K562 (cell line): ENCODE results near the gene SLC6A8. TPM values are rescaled to one million over a fixed set of nuclear protein-coding genes. Genes with fewer than 3 reads are reported as not detected.
A peak's percentile ranks its signal among the peaks of the same experiment; 100 is the strongest.

Experiments
- CBX8 ChIP-seq: fragments of 200-600 bp; sonication (generic); IDR thresholded peaks from 2 replicates; pipeline ENCODE4 v1.6.1; 2012; ENCODE audit warnings: borderline replicate concordance, mixed run types, low read depth, mild to moderate bottlenecking, moderate library complexity, mixed read lengths, low read length, control low read depth, inconsistent platforms; ENCODE audit not compliant: poor library complexity, severe bottlenecking; ENCODE audit errors: extremely low read depth
- CTCF ChIP-seq, 3 experiments: IDR thresholded peaks in 2 of 3; conservative IDR thresholded peaks in 1 of 3; 2 replicates each; pipeline ENCODE4 v1.5.1; 2011 to 2012; ENCODE audit warnings: low read length in 3 of 3, mild to moderate bottlenecking in 3 of 3, control low read depth in 2 of 3, improper control_type of control experiment in 1 of 3, inconsistent platforms in 1 of 3, low read depth in 1 of 3, mixed read lengths in 1 of 3, moderate library complexity in 1 of 3; ENCODE audit not compliant: insufficient read depth in 2 of 3
- JUND ChIP-seq, 2 experiments: IDR thresholded peaks; 2 replicates in 1 of 2; 3 replicates in 1 of 2; pipeline ENCODE4 v1.6.1; 2011; ENCODE audit warnings: borderline replicate concordance in 2 of 2, low read depth in 2 of 2, low read length in 2 of 2, improper control_type of control experiment in 1 of 2, missing biosample characterization in 1 of 2, missing genetic modification characterization in 1 of 2, missing genetic modification reagents in 1 of 2
- NR2C2 ChIP-seq, 2 experiments: fragments of 200-800 bp in 1 of 2; sonication (Bioruptor generic) in 1 of 2; sonication (generic) in 1 of 2; formaldehyde crosslinking in 1 of 2; IDR thresholded peaks; 2 replicates each; pipeline versions ENCODE4 v1.6.1 to v1.8.0; 2016 to 2022; ENCODE audit warnings: mild to moderate bottlenecking in 1 of 2, missing compliant biosample characterization in 1 of 2, missing genetic modification characterization in 1 of 2, missing genetic modification reagents in 1 of 2
- RBM22 ChIP-seq: fragments of 200-400 bp; formaldehyde crosslinking; IDR thresholded peaks from 2 replicates; pipeline ENCODE4 v1.6.1; 2018; ENCODE audit warnings: low read length, low read depth; ENCODE audit not compliant: poor library complexity, severe bottlenecking
- SMC3 ChIP-seq: conservative IDR thresholded peaks from 2 replicates; pipeline ENCODE4 v1.6.1; 2011; ENCODE audit warnings: low read depth, low read length, improper control_type of control experiment; ENCODE audit not compliant: insufficient read depth
- TCF7 ChIP-seq: sonication (generic); IDR thresholded peaks from 2 replicates; pipeline ENCODE4 v1.6.1; 2016; ENCODE audit warnings: antibody characterized with exemption, borderline replicate concordance
- UBTF ChIP-seq, 2 experiments: IDR thresholded peaks; 2 replicates each; pipeline ENCODE4 v1.6.1; 2012; ENCODE audit warnings: improper control_type of control experiment in 2 of 2, low read depth in 2 of 2, low read length in 2 of 2, borderline replicate concordance in 1 of 2
- ZFP91 ChIP-seq: sonication (generic); formaldehyde crosslinking; IDR thresholded peaks from 2 replicates; pipeline ENCODE4 v1.8.0; 2022; ENCODE audit warnings: mild to moderate bottlenecking, missing genetic modification reagents
- ZHX1 ChIP-seq: fragments of 150-350 bp; conservative IDR thresholded peaks from 2 replicates; pipeline ENCODE4 v1.6.1; 2014; ENCODE audit warnings: low read length
- ZKSCAN8 ChIP-seq: fragments of 200-800 bp; sonication (Bioruptor generic); IDR thresholded peaks from 2 replicates; pipeline ENCODE4 v1.6.1; 2016; ENCODE audit warnings: missing genetic modification characterization, missing compliant biosample characterization
- polyA plus RNA-seq, 8 experiments: library from polyadenylated mRNA; depleted of rRNA in 4 of 8; stranded (reverse) in 5 of 8; unstranded in 3 of 8; fragments of >200 nt; fragmentation: Nextera tagmentation in 2 of 8; fragmentation: Illumina TruSeq in 1 of 8; extraction: Ambion mirVana in 2 of 8; extraction: Trizol in 1 of 8; gene quantifications; 2 replicates each; pipeline versions ENCODE4 v1.2.1 to v1.2.3, GENCODE V29; 2011 to 2014; ENCODE audit warnings: inconsistent platforms in 1 of 8, missing spikeins in 1 of 8
- total RNA-seq, 7 experiments: library from RNA; depleted of rRNA in 6 of 7; stranded (reverse); fragments of >200 nt in 6 of 7; fragmentation: Illumina TruSeq in 2 of 7; extraction: Trizol in 2 of 7; gene quantifications; 2 replicates each; pipeline versions ENCODE4 v1.2.1 to v1.2.3, GENCODE V29; 2011 to 2021; ENCODE audit warnings: low replicate concordance in 1 of 7
- TF ChIP-seq, protein P1 (sequence below): IDR thresholded peaks from 2 replicates; pipeline ENCODE4 v1.6.1; 2011; ENCODE audit warnings: borderline replicate concordance, low read depth, mild to moderate bottlenecking, moderate library complexity, low read length; ENCODE audit not compliant: insufficient read depth, poor library complexity, severe bottlenecking

The SLC6A8 gene
- total and polyA plus RNA-seq, 9 of the 15 experiments (the other 6 are each of a cell fraction or from before 2014, with no cell fraction given): 0.68 to 144 (median 34.3) TPM

GRCh38 chrX:153662266-153662665, 25.5 kb upstream of the SLC6A8 start (continued):
- TF ChIP-seq JUND (IDR thresholded peaks at IDR 0.05; ENCODE audit: borderline replicate concordance, low read depth, low read length) (peak; percentile 11; the same call in 1 of the 2 replicates), JUND (tag; IDR thresholded peaks at IDR 0.05; ENCODE audit: borderline replicate concordance, low read depth, low read length) (no peak), RBM22 (no peak), CTCF (IDR thresholded peaks at IDR 0.05 in 2 of 3, conservative IDR thresholded peaks at IDR 0.05 in 1 of 3; ENCODE audit: insufficient read depth in 2 of 3, low read depth in 1 of 3, low read length in 3 of 3) (peak; percentile 68 to 78 (median 73)), ZFP91 (no peak), CBX8 (no peak), ZKSCAN8 (no peak), SMC3 (peak; percentile 28; the same call in 1 of the 2 replicates), UBTF (IDR thresholded peaks at IDR 0.05; ENCODE audit: borderline replicate concordance in 1 of 2, low read depth in 2 of 2, low read length in 2 of 2) (0 out of 4 replicates have a peak, but pooled peaks of 1 of the 2 experiments have one; percentile 23), ZHX1 (no peak), NR2C2 (CRISPR knock-in tag; IDR thresholded peaks at IDR 0.05) (no peak), NR2C2 (tag; IDR thresholded peaks at IDR 0.05) (no peak), TCF7 (no peak)
- TF ChIP-seq, protein P1, sequence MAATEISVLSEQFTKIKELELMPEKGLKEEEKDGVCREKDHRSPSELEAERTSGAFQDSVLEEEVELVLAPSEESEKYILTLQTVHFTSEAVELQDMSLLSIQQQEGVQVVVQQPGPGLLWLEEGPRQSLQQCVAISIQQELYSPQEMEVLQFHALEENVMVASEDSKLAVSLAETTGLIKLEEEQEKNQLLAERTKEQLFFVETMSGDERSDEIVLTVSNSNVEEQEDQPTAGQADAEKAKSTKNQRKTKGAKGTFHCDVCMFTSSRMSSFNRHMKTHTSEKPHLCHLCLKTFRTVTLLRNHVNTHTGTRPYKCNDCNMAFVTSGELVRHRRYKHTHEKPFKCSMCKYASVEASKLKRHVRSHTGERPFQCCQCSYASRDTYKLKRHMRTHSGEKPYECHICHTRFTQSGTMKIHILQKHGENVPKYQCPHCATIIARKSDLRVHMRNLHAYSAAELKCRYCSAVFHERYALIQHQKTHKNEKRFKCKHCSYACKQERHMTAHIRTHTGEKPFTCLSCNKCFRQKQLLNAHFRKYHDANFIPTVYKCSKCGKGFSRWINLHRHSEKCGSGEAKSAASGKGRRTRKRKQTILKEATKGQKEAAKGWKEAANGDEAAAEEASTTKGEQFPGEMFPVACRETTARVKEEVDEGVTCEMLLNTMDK: peak; percentile 37
